Heart left ventricle (tissue), 16 donors: ENCODE data around the gene PTPRZ1. TPM values are rescaled to one million over a fixed set of nuclear protein-coding genes. Genes with fewer than 3 reads are reported as not detected.

ENCODE experiments used
- ATAC-seq, 4 donors: fragments of 200-7000 bp; cut with Tn5 transposase; one replicate each; pipeline ENCODE4 v1.9.1; 2020 to 2022; ENCODE audit warnings: moderate library complexity in 4 of 4, mild to moderate bottlenecking in 3 of 4, moderate number of reproducible peaks in 1 of 4
- DNase-seq, 5 donors: peaks; one replicate each; pipeline ENCODE4 v3.0.0-alpha.2; 2020
- H3K27ac ChIP-seq, 12 donors: fragments of 200-600 bp; sonication (generic) in 4 of 12; one replicate each; pipeline versions ENCODE4 v1.5.0 to v1.8.0; 2016 to 2022; ENCODE audit warnings: mild to moderate bottlenecking in 2 of 12
- H3K27me3 ChIP-seq, 9 donors: fragments of 200-600 bp; sonication (generic) in 2 of 9; one replicate each; pipeline versions ENCODE4 v1.5.1 to v1.8.0; 2016 to 2022; ENCODE audit warnings: mild to moderate bottlenecking in 3 of 9
- H3K36me3 ChIP-seq, 9 donors: fragments of 200-600 bp; sonication (generic) in 2 of 9; one replicate each; pipeline versions ENCODE4 v1.5.0 to v1.8.0; 2018 to 2022; ENCODE audit warnings: mild to moderate bottlenecking in 2 of 9
- H3K4me1 ChIP-seq, 12 donors: fragments of 200-600 bp; sonication (generic) in 4 of 12; one replicate each; pipeline versions ENCODE4 v1.5.0 to v1.8.0; 2016 to 2022; ENCODE audit warnings: mild to moderate bottlenecking in 3 of 12
- H3K4me3 ChIP-seq, 12 donors: fragments of 200-600 bp; sonication (generic) in 4 of 12; one replicate each; pipeline versions ENCODE4 v1.5.0 to v1.8.0; 2017 to 2022; ENCODE audit warnings: mild to moderate bottlenecking in 9 of 12, moderate library complexity in 4 of 12
- H3K9me3 ChIP-seq, 12 donors: fragments of 200-600 bp; sonication (generic) in 4 of 12; one replicate each; pipeline versions ENCODE4 v1.5.0 to v1.8.0; 2016 to 2022; ENCODE audit warnings: mild to moderate bottlenecking in 1 of 12
- POLR2A ChIP-seq, 2 donors: fragments of 450-650 bp; IDR thresholded peaks; one replicate each; pipeline ENCODE4 v1.6.1; 2017; ENCODE audit warnings: antibody characterized with exemption in 2 of 2, mild to moderate bottlenecking in 2 of 2, moderate library complexity in 2 of 2
- WGBS, 4 donors: extraction: QIAGEN DNeasy Blood & Tissue Kit in 2 of 4; methylation state at CpG; one replicate each; pipeline versions ENCODE4 v1.1.5 to v1.1.7; 2013 to 2018; 5-methylcytosine and 5-hydroxymethylcytosine counted together
- intact Hi-C, 10 donors: fragments of 100-400 bp; cut with DNase I; formaldehyde crosslinking; loops; one replicate each; pipeline versions ENCODE4 v1.11.1 to v1.14.2; 2022
- polyA plus RNA-seq, 2 donors: library from polyadenylated mRNA; stranded (reverse); fragments of 200-250 nt; gene quantifications; one replicate each; pipeline ENCODE4 v1.2.3, GENCODE V29; 2013
- total RNA-seq, 9 donors: library from RNA; depleted of rRNA in 2 of 9; stranded (reverse); fragments of >200 nt in 2 of 9; fragmentation: NEBNext Ultra II Directional in 3 of 9; extraction: Animal tissue kit (Norgen Biotek cat#: 25700) in 3 of 9; gene quantifications; one replicate each; pipeline versions ENCODE4 v1.1.0 to v1.2.4, GENCODE V29; 2016 to 2023
- TF ChIP-seq, protein P1 (sequence below), 12 donors: fragments of 200-600 bp; sonication (generic) in 4 of 12; IDR thresholded peaks; one replicate each; pipeline versions ENCODE4 v1.5.0 to v1.8.0; 2018 to 2022; ENCODE audit warnings: antibody characterized with exemption in 12 of 12, mild to moderate bottlenecking in 5 of 12
- donor health status: ischemic (EF 13 %, LVEDD 7.1; RV severe dilation, severe dysfunction).
- donor health status: healthy with polysubstance abuse.
- donor health status: DM: no; HTN: yes; CAD: no.
- donor health status: DM: no; HTN: no; CAD: no.
- donor health status: ischemic (EF 25% LVEDD 6.9; RV normal size, moderate dysfunction).
- donor health status: ischemic (EF 25% LVEDD 5.7; RV mildly dilated, moderate dysfunction).
- donor health status: healthy.
- donor health status: DM: yes; HTN: yes; CAD: no.
- donor health status: ischemic (EF 35%, LVEDD 5.7; RV mildly dilated, moderate dysfunction).
- donor health status: nonischemic (EF 11% LVEDD 7.7; RV severe dilation, severe dysfunction).
- donor health status: DM: yes; HTN: yes; CAD: no.
- donor health status: PGD.
- donor health status: ischemic (EF 29% LVEDD 5.4; RV normal size, mild dysfunction).
- donor health status: nonischemic (EF 23%, LVEDD 6.1; RV moderate dilation, normal function).

Gene PTPRZ1
- total and polyA plus RNA-seq, 11 donors = 0.27 to 4.8 (median 0.45) TPM

DNA sequence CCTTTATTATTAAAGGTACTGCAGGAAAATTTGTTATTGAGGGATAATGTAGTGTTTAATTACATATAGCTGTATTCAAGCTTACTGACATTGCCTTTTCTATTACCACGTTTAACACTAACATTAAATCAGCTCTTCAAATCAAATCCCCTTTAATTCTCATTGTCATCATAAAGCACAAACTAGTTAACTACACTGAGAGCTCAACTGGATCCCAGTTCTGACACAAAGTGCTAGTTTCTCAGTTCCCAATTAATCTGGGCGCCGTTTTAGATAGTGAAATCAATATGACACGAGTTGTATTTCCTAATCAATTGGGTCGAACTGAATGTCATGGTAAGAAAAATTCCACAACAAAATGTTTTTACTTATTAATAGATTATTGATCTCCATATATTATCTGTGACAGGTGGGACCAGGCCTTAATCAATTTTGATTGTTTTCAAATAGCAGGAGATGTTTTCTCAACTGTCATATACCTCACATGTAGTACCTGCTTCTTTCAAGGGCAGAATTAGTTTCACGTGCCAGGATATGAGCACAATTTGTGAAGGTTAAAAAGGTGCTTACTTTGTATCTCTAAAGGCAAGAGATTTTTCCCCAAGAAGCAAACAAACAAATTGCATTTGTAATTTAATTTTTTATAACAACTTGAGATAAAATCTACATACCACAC is 200.1 kb downstream of the PTPRZ1 start:
- no peaks in the 10 kb centered on the region for H3K4me1 ChIP-seq
- intact Hi-C loops = no loop called here
- no peaks in the 10 kb centered on the region for H3K27me3 ChIP-seq
- WGBS, 4 donors = 87 to 92% (median 88%) methylated on average over 6 of the region's 6 CpGs
- no peak overlapping the region for H3K4me3 ChIP-seq
- no peak for DNase-seq
- TF ChIP-seq, protein P1, sequence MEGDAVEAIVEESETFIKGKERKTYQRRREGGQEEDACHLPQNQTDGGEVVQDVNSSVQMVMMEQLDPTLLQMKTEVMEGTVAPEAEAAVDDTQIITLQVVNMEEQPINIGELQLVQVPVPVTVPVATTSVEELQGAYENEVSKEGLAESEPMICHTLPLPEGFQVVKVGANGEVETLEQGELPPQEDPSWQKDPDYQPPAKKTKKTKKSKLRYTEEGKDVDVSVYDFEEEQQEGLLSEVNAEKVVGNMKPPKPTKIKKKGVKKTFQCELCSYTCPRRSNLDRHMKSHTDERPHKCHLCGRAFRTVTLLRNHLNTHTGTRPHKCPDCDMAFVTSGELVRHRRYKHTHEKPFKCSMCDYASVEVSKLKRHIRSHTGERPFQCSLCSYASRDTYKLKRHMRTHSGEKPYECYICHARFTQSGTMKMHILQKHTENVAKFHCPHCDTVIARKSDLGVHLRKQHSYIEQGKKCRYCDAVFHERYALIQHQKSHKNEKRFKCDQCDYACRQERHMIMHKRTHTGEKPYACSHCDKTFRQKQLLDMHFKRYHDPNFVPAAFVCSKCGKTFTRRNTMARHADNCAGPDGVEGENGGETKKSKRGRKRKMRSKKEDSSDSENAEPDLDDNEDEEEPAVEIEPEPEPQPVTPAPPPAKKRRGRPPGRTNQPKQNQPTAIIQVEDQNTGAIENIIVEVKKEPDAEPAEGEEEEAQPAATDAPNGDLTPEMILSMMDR (IDR thresholded peaks at IDR 0.05) = no peak
- no peak for TF ChIP-seq POLR2A (IDR thresholded peaks at IDR 0.05)
- H3K36me3 ChIP-seq = peaks cover 0 to 40% (median 22%) of the 10 kb centered on the region in 9 donors
- no peak for ATAC-seq
- H3K27ac ChIP-seq = no peak overlapping the region
- no peaks in the 10 kb centered on the region for H3K9me3 ChIP-seq

- intact Hi-C loops = no loop called here
- Histone ChIP-seq H3K27me3 (no peaks in the 10 kb centered on the region), H3K4me3 (no peak overlapping the region), H3K4me1 (no peaks in the 10 kb centered on the region), H3K36me3 (peaks cover 0 to 46% (median 28%) of the 10 kb centered on the region in 9 donors), H3K27ac (no peak overlapping the region), H3K9me3 (no peaks in the 10 kb centered on the region)
- TF ChIP-seq, protein P1 (IDR thresholded peaks at IDR 0.05) = no peak
- no peak for TF ChIP-seq POLR2A (IDR thresholded peaks at IDR 0.05)
- ATAC-seq (no peak), DNase-seq (no peak)
- whole genome bisulfite sequencing, 4 donors = 76 to 87% (median 80%) methylated on average over 3 of the region's 3 CpGs
Measured at GRCh38 chr7:122073635-122074034, 200.7 kb downstream of the PTPRZ1 start.

DNA sequence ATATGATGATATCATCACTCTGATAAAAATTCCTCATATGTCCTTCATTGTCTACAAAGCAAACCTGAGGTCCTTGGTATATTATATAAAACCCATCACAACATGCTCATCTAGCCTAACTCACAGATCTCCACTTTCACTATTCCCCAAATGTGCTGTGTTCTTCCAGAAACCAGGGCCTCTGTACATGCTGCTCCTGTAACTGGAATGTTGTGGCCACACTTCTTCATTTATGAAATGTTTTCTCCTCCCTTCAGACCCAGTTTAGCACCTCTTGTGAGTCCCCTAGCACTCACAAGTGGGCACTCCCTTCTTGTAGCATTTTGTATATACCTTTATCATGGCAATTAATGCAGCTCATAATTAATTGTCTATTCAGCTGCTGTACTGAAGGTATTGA is 209.2 kb downstream of the PTPRZ1 start:
- Histone ChIP-seq H3K9me3 (no peaks in the 10 kb centered on the region), H3K36me3 (peaks cover 0 to 92% (median 64%) of the 10 kb centered on the region in 9 donors), H3K4me3 (no peak overlapping the region), H3K4me1 (no peaks in the 10 kb centered on the region), H3K27me3 (no peaks in the 10 kb centered on the region), H3K27ac (no peak overlapping the region)
- no peak for TF ChIP-seq POLR2A (IDR thresholded peaks at IDR 0.05)
- TF ChIP-seq, protein P1 (IDR thresholded peaks at IDR 0.05) = no peak
- DNase-seq = no peak
- ATAC-seq = no peak
- intact Hi-C loops = no loop called here

- ATAC-seq (no peak), DNase-seq (no peak)
- Histone ChIP-seq H3K9me3 (no peaks in the 10 kb centered on the region), H3K4me3 (no peak overlapping the region), H3K36me3 (peaks cover 0 to 92% (median 62%) of the 10 kb centered on the region in 9 donors), H3K4me1 (no peaks in the 10 kb centered on the region), H3K27ac (no peak overlapping the region), H3K27me3 (no peaks in the 10 kb centered on the region)
- WGBS, 4 donors = 91 to 94% (median 93%) methylated on average over 2 of the region's 2 CpGs
- intact Hi-C loops = no loop called here
- TF ChIP-seq, protein P1 (IDR thresholded peaks at IDR 0.05) = no peak
- no peak for TF ChIP-seq POLR2A (IDR thresholded peaks at IDR 0.05)
Measured at GRCh38 chr7:122082670-122083069, 209.7 kb downstream of the PTPRZ1 start.
